NCI-H510A (cell line): Measurements from ENCODE around the gene SGCA.
A peak's percentile ranks its signal among the peaks of the same experiment; 100 is the strongest.

Experiments
- DNase-seq: peaks from one replicate; lab custom pipeline; 2025; lab: John Stamatoyannopoulos, UW

SGCA gene

GRCh38 chr17:50209472-50210239, 43.9 kb downstream of the SGCA start:
- DNase-seq: no peak

DNA sequence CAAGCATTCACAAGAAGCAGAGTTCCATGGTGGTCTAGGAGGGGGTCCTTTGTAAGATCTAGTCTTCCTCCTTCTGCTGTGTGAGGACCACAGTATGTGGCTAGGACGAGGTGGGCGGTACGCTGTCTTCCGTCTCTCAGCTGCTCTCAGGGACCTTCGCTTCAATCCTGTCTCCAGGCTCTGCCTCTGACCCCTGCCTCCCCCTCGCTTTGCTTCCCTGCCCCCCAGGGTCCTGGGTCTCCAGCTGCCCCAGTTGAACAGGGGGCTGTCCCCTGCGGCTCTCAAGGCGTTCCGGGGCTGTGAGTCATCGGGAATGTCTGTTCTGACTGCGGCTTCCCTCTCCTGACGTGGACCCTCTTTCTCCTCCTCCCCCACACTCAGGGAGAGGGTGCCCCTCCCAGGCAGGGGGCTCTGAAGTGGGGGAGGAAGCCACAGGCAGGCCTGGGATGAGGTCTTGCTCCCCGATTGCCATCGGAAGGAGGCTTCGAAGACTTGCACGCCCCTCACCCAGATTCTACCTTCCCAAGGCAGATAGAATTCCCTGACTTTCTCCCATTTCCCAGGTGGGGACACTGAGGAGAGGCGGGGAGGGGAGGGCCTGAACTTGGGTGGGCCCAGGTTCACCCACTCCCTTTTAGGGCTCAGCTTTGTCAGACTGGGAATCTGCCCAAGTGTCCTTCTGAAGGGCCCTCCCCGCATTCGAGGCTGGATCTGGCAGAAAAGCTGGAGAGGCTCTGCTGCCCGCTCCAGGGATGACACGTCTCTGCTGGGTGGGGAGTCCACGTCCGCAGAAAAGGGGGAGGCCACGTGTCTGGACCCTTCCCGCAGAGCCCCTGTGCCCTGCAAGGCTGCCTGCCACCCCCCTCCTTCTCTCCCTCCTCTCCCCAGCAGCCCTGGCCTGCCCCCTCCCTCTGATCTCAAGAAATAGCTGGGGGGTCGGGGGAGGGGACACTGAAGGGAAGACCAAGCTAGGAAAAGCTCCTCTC, 44.7 kb downstream of the SGCA start:
- no peak for DNase-seq

GRCh38 chr17:50211249-50212120, 45.7 kb downstream of the SGCA start:
- no peak for DNase-seq

DNA sequence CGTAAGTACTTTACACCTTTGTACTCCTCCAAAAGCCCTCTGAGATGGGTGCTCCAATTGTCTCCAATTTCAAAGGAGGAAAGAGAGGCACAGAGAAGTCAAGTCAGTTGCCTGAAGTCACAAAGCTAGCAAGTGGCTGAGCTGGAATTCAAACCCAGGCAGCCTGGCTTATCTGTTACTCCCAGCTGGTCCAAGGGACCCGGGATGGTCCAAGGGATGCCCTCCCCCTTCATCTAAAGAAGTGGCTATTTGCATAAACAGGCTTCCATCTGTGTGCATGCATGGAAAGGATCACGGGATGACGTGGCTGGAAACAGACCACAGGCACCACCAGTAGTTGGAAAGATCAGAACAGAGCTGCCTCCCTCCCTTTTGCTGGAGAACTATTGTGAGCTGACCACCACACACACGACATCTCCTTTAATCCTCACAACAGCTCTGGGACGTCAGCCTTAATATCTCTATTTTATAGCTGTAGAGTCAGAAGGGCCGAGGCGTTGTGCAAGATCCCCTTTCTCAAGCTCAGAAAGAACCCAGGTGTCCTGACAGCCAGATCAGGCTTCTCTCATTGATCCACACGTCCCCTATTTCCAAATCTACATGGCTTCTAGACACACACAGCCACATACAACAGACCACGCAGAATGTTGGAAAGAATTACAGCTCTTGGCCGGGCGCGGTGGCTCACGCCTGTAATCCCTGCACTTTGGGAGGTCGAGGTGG, 46.5 kb downstream of the SGCA start:
- no peak for DNase-seq

DNA sequence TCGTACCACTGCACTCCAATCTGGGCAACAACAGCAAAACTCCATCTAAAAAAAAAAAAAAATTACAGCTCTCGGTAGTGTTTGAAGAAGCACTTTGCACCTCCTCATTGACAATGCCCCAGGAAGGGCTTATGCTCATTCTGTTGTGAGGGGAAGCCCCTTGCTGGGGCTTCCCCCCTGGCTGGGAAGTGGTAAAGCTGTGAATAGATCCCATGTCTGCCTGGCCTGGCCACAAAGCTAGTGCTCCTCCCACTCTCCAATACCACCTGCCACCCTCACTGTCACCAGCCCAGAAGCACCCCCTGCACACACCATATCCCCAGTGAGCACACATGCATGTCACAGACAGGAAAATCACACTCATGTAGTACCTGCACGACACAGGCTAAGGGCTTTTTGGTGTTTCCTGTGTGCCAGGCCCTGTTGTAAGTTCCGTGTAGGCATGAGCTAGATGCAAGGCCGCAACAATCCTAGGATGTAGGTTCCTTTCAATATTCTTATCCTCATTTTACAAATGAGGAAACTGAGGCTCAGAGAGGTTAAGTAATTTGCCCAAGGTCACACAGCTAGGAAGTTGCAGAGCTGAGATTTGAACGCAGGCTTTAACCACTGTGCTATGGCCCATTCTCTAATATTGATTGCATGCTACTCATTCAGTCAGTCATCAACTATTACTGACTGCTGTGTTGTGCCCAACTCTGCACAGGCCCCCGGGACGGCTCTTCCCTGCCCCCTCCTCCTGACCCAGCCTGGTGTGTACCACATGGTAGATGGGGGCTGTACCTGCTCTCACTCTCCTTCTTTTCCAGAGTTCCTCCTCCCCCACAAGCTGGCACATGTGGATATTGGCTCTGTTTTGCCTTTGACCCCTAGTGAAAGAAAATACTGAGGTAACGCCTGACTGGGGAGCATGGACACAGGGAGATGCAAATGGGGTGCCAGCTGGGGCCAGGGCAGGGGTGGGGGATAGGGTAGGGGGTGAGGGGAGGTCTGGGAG, 47.5 kb downstream of the SGCA start:
- DNase-seq: peak; percentile 11

GRCh38 chr17:50214976-50215760, 49.4 kb downstream of the SGCA start:
- DNase-seq: no peak

DNA sequence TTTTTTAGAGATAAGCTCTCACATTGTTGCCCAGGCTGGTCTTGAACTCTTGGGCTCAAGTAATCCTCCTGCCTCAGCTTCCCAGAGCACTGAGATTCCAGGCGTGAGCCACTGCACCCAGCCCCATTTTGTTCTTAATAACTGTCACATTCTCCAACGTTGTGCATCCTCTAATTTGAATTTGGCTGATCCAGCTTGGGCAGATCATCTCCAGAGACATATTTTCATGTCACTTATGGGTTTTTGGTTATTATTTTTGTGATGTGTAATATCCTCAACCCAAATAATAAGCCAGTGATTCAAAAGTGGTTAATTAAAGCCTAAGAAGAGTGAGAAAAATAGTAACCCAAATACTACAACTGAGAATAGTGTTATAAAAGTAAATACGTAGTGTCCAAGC, 51.8 kb downstream of the SGCA start:
- DNase-seq: no peak

GRCh38 chr17:50218071-50218759, 52.4 kb downstream of the SGCA start:
- DNase-seq: no peak

DNA sequence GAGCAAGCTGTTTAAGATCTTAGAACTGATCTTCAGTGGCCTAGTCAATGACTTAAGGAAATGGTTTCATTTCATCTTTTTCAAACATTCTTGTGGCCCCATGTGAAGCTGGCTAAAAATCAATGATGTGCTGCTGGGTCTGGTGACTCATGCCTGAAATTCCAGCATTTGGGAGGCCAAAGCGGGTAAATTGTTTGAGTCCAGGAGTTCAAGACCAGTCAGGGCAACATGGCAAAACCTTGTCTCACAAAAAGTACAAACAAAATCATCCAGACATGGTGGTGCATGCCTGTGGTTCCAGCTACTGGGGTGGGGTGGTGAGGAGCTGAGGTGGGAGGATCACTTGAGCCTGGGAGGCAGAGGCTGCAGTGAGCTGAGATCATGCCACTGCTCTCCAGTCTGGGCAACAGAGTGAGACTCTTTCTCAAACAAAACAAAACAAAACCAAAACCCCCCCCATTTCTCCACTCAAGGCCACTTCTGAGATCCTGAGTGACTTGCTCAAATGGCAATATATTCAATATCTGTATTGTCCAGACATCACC, 53.0 kb downstream of the SGCA start:
- DNase-seq: no peak

DNA sequence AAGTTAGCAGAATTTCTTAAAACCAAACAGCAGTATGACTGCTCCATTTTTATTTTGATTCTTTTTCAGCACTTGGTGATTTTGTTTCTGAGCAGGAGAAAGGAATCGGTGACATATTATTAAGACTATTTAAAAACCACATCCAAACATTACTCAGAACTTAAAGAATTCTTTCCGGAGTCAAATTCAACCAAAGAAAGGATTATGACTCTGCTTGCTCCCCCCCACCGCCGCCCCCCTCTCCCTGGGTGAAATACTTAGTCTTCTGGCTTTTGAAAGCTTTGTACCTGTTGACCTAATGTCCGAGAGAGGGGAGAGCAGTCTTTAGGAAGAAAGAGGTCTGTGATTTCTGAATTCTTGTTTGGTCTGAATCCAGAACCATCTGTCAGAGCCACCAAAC, 53.5 kb downstream of the SGCA start:
- DNase-seq: no peak

DNA sequence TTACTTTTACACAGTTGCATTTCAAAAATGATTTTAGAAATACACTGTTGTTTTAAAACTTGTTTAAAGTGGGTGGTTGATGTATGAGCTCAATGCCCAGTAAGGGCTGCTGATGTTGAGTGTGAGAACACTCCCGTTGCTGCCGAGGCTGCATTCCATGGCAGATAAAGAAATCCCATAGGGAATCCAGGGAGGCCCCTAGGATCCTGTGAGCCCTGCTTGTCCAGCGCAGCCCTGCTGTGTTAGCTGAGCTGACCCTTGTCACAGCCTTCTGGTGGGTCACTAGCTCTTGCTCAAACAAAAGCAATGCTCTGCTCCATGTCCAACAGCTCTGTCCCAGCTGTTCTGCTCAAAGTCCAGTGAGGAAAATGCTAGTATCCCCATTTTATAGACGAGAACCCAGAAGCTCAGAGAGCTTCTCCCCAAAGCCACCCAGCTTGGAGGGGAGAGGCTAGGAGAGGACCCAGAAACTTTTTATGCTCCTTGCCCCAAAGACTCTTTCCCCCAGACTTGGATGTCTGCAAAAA, 54.2 kb downstream of the SGCA start:
- no peak for DNase-seq

GRCh38 chr17:50220811-50221210, 55.0 kb downstream of the SGCA start:
- no peak for DNase-seq

GRCh38 chr17:50221266-50221863, 55.6 kb downstream of the SGCA start:
- DNase-seq: no peak

DNA sequence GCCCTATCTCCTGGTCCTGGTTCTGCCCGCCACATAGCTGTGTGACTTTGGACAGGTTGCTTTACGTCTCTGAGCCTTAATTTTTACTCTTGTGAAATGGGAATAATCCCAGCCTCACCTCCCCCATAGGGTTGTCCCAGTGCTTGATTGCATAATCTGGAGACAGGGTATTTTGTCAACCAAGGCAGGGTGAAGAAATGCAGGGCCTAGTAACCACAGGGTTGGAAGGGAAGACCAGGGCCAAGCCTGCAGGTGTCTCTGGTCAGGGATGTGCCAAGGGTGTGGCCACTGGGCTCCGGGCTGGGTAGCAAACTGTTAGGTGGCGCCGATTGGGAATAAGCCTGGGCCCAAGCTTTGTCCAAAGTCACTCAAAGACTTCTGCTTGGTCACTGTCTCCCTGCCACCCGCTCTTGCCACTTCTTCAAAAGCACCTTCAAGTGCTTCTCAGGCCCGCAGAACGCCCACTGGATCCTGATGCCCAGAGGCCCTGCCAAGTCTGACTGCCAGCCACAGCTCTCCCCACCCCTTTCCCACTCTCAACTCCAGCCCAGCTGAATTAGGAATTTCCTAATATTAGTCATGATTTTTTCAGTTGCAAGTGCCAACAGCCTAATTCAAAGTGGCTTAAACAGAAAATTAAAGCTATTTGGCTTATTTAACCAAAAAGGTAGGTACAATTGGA, 56.2 kb downstream of the SGCA start:
- DNase-seq: no peak

DNA sequence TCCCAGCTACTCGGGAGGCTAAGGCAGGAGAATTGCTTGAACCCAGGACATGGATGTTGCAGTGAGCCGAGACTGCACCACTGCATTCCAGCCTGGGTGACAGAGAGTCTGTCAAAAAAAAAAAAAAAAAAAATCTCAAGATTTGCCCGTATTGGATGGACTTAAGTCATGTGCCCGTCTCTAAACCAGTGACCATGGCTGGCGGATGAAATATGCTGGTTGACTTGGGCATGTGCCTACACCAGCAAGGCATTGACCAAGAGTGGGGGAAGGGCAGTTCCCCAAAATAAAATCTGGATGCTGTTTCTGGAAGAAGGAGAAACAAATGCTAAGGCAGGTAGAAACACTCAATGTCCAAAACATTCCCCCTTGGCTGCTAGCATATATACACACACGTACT, 57.1 kb downstream of the SGCA start:
- DNase-seq: no peak
